Peyer's patch (tissue), 4 donors: ENCODE results near the gene PLP2.

Experiments
- CTCF ChIP-seq, 6 experiments: fragments of 450-650 bp in 4 of 6; fragments of 200-600 bp in 2 of 6; sonication (generic) in 1 of 6; IDR thresholded peaks; one replicate each; pipeline ENCODE4 v1.5.1; 2017 to 2019; ENCODE audit warnings: antibody characterized with exemption in 6 of 6, mild to moderate bottlenecking in 3 of 6, moderate library complexity in 1 of 6
- POLR2A ChIP-seq, 2 donors: fragments of 450-650 bp; IDR thresholded peaks; one replicate each; pipeline ENCODE4 v1.5.1; 2017; ENCODE audit warnings: antibody characterized with exemption in 2 of 2, mild to moderate bottlenecking in 2 of 2, moderate library complexity in 2 of 2

GRCh38 chrX:49199315-49199595 is 27.6 kb downstream of the PLP2 start:
- no peak for TF ChIP-seq POLR2A (IDR thresholded peaks at IDR 0.05)
- TF ChIP-seq CTCF (IDR thresholded peaks at IDR 0.05), result no peak
